ENCODE data around the gene IRS1. TPM values are rescaled to one million over a fixed set of nuclear protein-coding genes. Genes with fewer than 3 reads are reported as not detected.

The IRS1 gene
- total and polyA plus RNA-seq, 2 donors from 2014 or later: 4.5 to 13.4 TPM

DNA sequence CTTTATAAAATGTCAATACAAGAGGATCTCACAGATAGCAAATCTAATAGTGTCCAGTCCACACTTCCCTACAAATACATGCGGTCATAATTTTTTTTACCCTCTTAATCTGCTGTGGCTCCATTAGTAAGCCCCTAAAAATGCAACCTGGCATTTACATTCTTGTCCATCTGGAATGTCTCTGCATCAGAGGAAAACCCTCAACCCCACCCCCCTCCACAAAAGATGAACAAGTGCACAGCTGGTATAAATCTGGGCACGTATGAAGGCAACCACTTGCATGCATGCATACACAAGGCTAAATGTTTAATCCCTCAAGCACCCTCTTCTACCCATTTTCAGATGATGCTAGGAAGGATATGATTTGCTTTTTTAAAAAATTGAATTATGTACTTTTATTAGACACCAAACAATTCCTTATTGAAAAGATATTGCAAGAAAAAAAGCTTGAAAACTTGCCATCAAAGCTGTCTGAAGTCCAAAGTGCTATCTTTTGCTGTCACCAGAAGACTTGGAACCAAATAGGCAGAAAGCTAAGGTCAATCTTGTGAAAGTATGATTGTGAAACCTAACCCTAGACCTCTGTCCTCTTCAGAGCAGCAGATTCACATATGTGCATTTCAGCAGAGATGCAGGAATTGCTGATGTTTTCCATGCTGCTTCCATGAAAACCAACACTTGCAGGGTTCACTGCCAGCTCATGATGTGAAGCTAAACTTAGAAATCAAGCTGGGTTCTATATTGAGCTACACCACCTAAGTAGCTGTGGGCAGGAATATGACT lies 39.0 kb downstream of the IRS1 start:
- peaks cover 0 to 3% (median 0%) of the 10 kb centered on the region in 3 donors for H3K4me1 ChIP-seq (ENCODE audit: control insufficient read depth in 2 of 3, insufficient read depth in 2 of 3, low read depth in 1 of 3, low read length in 3 of 3)
- intact Hi-C loops (cut with DNase I): no loop called here
- H3K4me3 ChIP-seq (ENCODE audit: low read length in 3 of 3): no peak overlapping the region
- TF ChIP-seq, protein P1, sequence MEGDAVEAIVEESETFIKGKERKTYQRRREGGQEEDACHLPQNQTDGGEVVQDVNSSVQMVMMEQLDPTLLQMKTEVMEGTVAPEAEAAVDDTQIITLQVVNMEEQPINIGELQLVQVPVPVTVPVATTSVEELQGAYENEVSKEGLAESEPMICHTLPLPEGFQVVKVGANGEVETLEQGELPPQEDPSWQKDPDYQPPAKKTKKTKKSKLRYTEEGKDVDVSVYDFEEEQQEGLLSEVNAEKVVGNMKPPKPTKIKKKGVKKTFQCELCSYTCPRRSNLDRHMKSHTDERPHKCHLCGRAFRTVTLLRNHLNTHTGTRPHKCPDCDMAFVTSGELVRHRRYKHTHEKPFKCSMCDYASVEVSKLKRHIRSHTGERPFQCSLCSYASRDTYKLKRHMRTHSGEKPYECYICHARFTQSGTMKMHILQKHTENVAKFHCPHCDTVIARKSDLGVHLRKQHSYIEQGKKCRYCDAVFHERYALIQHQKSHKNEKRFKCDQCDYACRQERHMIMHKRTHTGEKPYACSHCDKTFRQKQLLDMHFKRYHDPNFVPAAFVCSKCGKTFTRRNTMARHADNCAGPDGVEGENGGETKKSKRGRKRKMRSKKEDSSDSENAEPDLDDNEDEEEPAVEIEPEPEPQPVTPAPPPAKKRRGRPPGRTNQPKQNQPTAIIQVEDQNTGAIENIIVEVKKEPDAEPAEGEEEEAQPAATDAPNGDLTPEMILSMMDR (IDR thresholded peaks at IDR 0.05; ENCODE audit: borderline replicate concordance, extremely low read depth, insufficient read depth): no peak
- DNase-seq (no peak), FAIRE-seq (no peak)
- no peak overlapping the region for H3K9ac ChIP-seq (ENCODE audit: low read length in 3 of 3)
- H3K27ac ChIP-seq (ENCODE audit: low read depth in 2 of 2, low read length in 2 of 2): no peak overlapping the region
- H3K27me3 ChIP-seq (ENCODE audit: control insufficient read depth, insufficient read depth, low read length): no peaks in the 10 kb centered on the region
- no peaks in the 10 kb centered on the region for H3K36me3 ChIP-seq (ENCODE audit: control insufficient read depth in 2 of 3, insufficient read depth in 3 of 3, low read length in 3 of 3)
- no peaks in the 10 kb centered on the region for H3K9me3 ChIP-seq (ENCODE audit: control insufficient read depth in 2 of 3, insufficient read depth in 1 of 3, low read length in 3 of 3)

DNA sequence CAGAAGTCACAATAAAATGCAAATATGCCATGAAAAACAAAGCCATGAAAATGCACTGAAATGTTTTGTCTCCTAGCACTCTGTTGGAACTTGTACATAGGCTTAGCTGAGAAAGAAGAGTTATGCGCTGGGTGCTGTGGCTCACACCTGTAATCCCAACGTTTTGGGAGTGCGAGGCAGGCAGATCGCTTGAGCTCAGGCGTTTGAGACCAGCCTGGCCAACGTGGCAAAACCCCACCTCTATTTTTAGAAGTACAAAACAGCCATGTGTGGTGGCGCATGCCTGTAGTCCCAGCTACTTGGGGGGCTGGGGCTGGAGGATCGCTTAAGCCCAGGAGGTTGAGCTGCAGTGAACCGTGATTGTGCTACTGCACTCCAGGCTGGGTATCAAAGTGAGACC lies 39.9 kb downstream of the IRS1 start:
- Histone ChIP-seq H3K27me3 (ENCODE audit: control insufficient read depth, insufficient read depth, low read length) (no peaks in the 10 kb centered on the region), H3K4me3 (ENCODE audit: low read length in 3 of 3) (no peak overlapping the region), H3K9me3 (ENCODE audit: control insufficient read depth in 2 of 3, insufficient read depth in 1 of 3, low read length in 3 of 3) (no peaks in the 10 kb centered on the region), H3K4me1 (ENCODE audit: control insufficient read depth in 2 of 3, insufficient read depth in 2 of 3, low read depth in 1 of 3, low read length in 3 of 3) (peaks cover 0 to 3% (median 1%) of the 10 kb centered on the region in 3 donors), H3K36me3 (ENCODE audit: control insufficient read depth in 2 of 3, insufficient read depth in 3 of 3, low read length in 3 of 3) (no peaks in the 10 kb centered on the region), H3K9ac (ENCODE audit: low read length in 3 of 3) (no peak overlapping the region), H3K27ac (ENCODE audit: low read depth in 2 of 2, low read length in 2 of 2) (no peak overlapping the region)
- TF ChIP-seq, protein P1 (IDR thresholded peaks at IDR 0.05; ENCODE audit: borderline replicate concordance, extremely low read depth, insufficient read depth): no peak
- DNase-seq (no peak), FAIRE-seq (no peak)
- intact Hi-C loops (cut with DNase I): no loop called here

DNA sequence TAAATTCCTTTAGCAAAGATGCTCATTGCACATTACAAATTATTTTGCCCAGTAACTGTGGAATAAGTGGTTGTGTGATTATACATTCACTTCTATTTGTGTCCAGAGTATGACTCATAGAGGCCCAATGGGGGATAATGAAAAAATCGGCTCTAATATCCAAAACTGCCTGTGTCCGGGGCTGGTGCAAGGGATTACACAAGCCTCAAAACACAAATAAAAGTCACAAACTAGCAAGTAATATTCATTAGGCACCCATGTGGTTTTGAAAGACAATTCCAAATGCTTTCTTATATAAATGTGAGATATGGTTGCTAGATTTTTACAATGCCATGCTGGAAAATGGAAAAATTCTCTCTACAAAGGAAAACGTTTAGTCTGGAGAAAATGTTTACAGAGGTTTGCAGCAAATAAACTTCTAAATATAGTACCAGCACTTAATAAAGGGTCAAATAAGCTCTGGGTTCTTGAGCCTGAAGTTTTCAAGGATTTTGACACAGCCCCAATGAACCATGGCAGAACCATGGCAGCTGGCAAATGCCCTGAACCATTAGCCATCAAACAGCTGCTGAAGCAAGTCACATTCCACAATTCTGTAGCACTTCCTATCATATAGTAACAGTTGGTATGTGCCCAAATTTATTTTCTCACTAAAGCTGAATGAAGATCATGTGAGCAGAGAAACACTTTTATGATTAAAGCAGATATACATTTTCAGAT lies 40.5 kb downstream of the IRS1 start:
- Histone ChIP-seq H3K27ac (ENCODE audit: low read depth in 2 of 2, low read length in 2 of 2) (no peak overlapping the region), H3K27me3 (ENCODE audit: control insufficient read depth, insufficient read depth, low read length) (no peaks in the 10 kb centered on the region), H3K9me3 (ENCODE audit: control insufficient read depth in 2 of 3, insufficient read depth in 1 of 3, low read length in 3 of 3) (no peaks in the 10 kb centered on the region), H3K36me3 (ENCODE audit: control insufficient read depth in 2 of 3, insufficient read depth in 3 of 3, low read length in 3 of 3) (no peaks in the 10 kb centered on the region), H3K4me3 (ENCODE audit: low read length in 3 of 3) (no peak overlapping the region), H3K9ac (ENCODE audit: low read length in 3 of 3) (no peak overlapping the region), H3K4me1 (ENCODE audit: control insufficient read depth in 2 of 3, insufficient read depth in 2 of 3, low read depth in 1 of 3, low read length in 3 of 3) (peaks cover 0 to 7% (median 5%) of the 10 kb centered on the region in 3 donors)
- TF ChIP-seq, protein P1 (IDR thresholded peaks at IDR 0.05; ENCODE audit: borderline replicate concordance, extremely low read depth, insufficient read depth): no peak
- no peak for DNase-seq
- intact Hi-C loops (cut with DNase I): no loop called here
- no peak for FAIRE-seq
